GM19452 (cell line): ENCODE results near the gene BYSL.
"Not testable (repeated sequence)": the region's sequence is repeated elsewhere in the genome, so short reads cannot be mapped to it uniquely, and the experiment has no call there.

Experiments used
- ATAC-seq: cut with Tn5 transposase; IDR thresholded peaks from one replicate; pipeline ENCODE4 v1.9.1; 2021; ENCODE audit not compliant: unreplicated experiment

BYSL gene

GRCh38 chr6:41941280-41942066 is 20.2 kb downstream of the BYSL start, which contains the start of gene CCND3:
Gene CCND3, minus strand, starts transcription at chr6:41941808. Its CDS starts 159 bp downstream, at chr6:41941649.
- ATAC-seq: peak; percentile 86

- peak; percentile 12 for ATAC-seq
Observed at GRCh38 chr6:41942067-41942851, 21.0 kb downstream of the BYSL start.

- ATAC-seq: not testable (repeated sequence)
Observed at GRCh38 chr6:41942882-41943281, 21.6 kb downstream of the BYSL start.

DNA sequence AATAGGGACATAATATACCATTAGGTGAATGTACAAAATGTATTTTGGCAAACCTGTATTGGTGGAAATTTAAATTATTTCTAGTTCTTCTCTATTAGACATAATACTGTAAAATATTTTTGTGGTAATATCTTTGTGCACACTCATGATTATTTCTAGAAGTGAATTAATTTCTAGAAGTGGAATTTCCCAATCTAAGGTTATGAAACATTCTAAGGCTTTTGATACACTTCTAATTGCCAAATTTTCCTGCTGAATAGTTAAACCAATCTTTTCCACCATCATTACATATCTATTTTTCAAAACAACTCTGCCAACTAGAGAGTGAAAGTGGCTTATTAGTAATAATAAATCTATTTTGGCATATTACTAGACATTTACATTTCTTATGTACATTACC is 22.2 kb downstream of the BYSL start:
- ATAC-seq: no peak

- ATAC-seq: no peak
Observed at GRCh38 chr6:41947581-41948220, 26.4 kb downstream of the BYSL start.

GRCh38 chr6:41954668-41955067 is 33.4 kb downstream of the BYSL start:
- no peak for ATAC-seq

DNA sequence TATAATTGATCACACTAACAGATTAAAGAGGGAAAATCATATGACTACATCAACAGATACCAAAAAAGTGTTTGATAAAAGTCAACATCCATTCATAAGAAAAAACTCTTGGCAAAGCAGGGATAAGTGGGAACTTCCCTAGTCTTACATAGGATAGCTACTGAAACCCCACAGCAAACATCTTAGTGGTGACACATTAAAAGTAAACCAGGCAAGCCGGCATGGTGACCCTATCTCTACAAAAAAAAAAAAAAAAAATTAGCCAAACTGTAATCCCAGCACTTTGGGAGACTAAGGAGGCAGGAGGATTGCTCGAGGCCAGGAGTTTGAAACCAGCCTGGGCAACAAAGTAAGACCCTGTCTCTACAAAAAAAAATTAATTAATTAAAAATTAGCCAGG is 34.1 kb downstream of the BYSL start:
- ATAC-seq: no peak

GRCh38 chr6:41957117-41957516 is 35.8 kb downstream of the BYSL start:
- ATAC-seq: no peak

DNA sequence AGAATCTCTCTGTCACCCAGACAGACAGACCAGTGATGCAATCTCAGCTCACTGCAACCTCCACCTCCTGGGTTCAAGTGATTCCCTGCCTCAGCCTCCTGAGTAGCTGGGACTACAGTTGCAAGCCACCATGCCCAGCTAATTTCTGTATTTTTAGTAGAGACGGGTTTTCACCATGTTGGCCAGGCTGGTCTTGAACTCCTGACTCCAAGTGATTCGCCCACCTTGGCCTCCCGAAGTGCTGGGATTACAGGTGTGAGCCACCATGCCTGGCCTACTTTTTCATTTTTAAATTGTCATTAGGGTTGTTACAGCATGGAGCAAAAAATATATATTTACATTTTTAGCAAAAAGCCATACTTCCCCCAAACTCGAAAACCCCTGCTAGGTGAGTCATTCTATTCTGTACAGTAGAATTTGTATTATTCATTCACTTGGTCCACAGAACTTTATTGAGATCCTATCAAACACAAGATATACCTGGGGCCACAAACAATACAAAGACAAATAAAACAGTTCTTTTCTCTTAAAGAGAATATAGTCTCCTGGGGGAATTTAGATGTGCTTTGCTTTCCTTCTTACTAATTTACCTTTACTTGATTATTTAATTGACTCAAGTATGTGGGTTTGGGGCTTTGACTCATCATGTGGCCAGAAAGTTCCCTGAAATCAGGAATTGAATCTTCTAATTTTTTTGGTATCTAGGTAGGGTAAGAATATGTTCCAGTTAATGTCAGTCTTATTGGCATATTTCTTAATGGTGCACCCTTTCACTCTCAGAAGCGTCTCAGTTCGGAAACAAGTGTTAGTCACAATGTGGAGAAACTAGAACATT is 36.9 kb downstream of the BYSL start:
- ATAC-seq: no peak

DNA sequence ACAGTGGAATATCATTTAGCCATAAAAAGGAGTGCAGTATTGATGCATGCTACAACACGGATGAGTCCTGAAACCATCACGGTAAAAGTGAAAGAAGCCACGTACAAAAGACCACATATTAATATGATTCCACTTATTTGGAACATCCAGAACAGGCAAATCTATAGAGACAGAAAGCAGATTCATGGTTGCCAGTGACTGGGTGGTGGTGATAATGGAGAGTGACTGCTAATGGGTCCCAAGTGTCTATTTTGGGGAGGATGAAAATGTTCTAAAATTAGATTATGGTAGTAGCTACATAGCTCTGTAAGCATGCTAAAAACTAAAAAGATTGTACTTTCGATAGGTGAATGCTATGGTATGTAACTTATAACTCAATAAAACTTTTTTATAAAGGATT is 38.7 kb downstream of the BYSL start:
- ATAC-seq: no peak

DNA sequence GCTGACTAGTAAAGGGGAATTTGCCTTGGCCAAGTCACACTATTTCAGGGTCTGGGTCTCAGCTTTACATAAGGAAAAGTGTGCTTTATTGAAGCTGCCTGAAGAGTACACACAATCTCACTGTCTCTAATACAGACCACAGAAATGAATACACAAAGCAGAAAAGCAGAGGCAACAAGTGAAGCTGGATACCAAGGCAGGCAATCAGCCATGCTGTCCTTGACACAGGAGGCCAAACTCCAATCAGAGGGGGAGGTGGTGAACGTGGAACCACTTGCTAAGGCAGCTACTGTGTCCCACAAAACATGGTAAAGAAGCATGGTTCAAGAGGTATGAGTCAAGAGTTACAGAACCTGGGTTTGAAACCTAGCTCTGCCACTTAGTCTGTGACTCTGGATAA is 42.1 kb downstream of the BYSL start:
- no peak for ATAC-seq

- no peak for ATAC-seq
Observed at GRCh38 chr6:41964201-41964887, 43.0 kb downstream of the BYSL start.

- no peak for ATAC-seq
Observed at GRCh38 chr6:41965429-41966213, 44.3 kb downstream of the BYSL start.

DNA sequence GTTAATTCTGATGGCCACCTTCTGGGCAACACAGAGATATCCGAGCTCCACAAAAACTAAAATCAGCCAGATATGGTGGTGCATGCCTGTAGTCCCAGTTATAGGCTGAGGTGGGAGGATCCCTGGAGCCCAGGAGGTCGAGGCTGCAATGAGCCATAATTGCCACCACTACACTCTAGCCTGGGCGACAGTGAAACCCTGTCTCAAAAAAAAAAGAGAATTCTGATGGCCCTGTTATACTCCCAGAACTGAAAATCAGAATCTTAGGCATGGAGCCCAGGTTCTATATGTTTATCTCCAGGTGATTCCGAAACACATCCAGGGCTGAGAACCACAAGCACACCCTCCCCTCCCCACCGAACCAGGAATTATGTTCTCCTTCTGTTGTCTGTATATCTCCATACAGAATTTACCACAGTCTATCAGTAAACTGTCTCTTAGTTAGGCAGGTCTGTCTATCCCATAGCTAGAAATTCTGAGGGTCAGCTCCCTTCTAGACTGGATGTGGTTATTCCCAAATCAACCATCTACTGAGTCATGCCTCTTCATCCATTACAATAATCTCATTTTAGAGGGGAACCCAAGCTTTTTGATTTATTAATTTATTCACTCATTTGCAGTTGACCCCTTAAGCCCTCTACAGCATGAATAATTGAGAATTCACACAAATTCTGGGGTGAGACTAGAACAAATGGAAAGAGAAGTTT is 45.1 kb downstream of the BYSL start:
- no peak for ATAC-seq

DNA sequence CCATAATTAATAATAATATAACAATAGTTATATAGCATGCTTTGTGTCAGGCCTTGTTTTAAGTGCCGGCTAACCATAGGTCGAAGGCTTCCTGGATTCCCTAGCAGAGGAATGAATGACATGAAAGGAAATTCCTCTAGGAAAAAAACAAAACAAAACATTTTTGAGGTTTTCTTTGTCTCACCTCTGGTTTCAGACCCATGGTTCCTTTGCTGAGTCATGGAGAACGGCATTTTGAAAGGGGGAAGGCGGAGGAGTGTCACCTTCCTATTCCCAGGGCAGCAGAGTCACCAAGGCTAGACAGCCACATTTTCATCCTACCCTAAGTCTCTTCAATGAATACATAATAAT is 45.6 kb downstream of the BYSL start:
- ATAC-seq: no peak

DNA sequence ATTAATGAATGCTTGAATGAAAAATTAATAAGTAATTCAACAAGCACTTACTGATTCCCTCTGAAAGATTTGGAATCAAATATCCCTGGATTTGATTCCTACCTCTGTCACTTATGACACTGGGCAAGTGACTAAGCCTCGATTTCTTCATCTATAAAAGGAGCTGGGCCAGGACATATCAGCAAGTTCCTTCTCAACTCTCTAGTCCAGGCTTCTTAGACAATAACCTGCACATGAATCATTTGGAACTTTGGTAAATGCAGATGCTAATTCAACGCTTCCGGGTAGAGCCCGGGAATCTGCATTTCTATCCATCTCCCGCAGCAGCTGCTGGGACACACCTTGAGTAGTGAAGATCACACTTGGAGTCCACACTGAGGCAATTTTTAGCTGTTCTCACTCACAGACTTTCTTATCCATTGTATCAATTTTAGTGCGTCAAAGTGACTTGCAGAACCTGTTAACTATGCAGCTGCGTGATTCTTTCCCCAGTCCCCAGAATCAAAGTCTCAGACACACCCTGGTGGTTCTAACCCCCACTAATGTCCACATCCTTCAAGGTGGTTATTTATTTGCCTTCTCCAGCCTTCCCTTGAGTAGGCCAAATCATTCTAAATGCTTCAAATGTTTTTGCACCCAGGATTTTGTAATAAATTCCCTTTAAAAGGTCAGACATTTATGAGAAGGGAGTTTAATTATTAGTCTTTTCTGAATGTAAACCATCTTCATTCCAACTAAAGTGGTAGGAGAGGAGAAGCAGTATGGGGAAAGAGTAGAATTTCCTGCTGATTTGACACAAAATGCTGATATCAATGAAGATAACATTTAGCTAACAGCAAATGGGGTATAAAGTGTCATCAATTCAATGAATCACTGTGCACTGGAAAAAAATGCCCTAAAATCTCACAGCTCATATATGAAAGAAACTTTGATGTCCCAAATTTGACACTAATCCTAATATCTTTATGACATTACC is 46.3 kb downstream of the BYSL start:
- ATAC-seq: no peak

DNA sequence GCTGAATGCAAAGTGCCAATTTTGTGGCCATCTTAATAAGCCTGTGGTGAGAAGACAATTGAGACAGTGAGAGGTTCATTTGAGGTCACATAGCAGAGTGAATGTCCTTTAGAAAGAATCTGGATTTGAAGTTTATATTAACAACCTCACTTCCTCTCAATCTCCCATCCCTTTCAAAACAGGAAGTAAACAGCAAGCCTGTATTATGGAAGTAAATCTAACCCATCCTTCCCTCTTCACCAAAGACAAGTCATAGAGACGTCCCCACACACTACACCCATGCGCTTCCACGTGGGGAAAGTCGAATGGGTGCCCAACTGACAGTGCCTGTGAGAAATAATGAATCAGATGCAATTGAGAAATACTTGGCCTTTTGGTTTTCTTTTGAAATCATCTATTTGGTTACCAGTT is 49.1 kb downstream of the BYSL start:
- ATAC-seq: no peak

- no peak for ATAC-seq
Observed at GRCh38 chr6:41972826-41973225, 51.5 kb downstream of the BYSL start.
